Inflammatory macrophage (primary cell): ENCODE data around the gene OTUB1.

ENCODE experiments used
- DNase-seq, 2 donors: peaks; one replicate each; pipeline ENCODE4 v3.0.0-alpha.2; 2020 to 2022

The OTUB1 gene

GRCh38 chr11:63978551-63979239 is 7.5 kb upstream of the OTUB1 start:
- DNase-seq, result no peak

GRCh38 chr11:63979426-63979825 is 6.8 kb upstream of the OTUB1 start:
- no peak for DNase-seq

GRCh38 chr11:63985812-63986155 is 454 bp upstream of the OTUB1 start:
- peak; percentile 28 to 58 for DNase-seq

DNA sequence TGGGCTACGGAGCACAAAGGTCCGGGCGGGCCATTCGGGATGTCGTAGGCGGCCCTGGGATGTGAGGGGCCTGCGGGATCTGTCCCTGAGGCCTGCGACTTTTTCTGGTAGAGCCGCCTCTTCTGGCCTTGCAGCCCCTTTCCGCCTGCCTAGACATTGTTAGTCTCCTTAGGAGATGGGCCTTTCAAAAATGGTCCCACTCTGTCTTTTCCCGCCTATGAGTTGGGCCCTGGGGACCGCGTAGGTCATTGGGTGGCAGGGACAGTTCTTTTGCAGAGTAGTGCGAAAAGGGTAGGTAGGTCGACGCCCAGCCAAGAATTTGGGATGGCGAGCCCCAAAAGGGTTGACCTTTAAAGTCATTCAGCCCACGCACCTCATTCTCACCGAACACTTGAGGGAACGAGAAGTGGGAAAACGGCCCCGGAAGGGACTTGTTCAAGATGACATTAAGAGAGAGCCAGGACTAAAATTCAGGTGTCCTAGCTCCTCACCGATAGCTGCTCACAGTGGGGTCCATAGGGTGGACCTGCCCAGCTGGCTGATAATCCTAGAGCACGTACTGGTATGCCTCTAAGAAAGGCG is 785 bp downstream of the OTUB1 start:
- DNase-seq, result no peak

DNA sequence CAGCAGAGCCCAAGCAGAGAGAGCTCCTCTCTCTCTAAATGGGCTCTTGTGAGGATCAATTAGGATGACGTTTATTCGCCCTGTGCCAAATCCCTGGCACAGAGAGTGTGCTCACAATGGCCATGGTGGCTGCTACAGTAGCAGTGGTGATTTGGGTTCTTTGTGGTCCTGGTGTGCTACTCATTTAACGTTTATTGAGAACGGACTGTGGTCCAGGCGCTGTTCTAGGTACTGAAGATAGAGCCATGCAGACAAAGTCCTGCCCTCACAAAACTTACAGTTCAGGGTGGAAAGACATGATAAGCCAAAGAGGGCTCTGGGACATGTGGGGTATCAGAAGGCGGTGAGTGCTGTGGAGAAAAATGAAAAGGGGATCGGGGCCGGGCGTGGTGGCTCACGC is 5.3 kb downstream of the OTUB1 start:
- DNase-seq, result no peak

DNA sequence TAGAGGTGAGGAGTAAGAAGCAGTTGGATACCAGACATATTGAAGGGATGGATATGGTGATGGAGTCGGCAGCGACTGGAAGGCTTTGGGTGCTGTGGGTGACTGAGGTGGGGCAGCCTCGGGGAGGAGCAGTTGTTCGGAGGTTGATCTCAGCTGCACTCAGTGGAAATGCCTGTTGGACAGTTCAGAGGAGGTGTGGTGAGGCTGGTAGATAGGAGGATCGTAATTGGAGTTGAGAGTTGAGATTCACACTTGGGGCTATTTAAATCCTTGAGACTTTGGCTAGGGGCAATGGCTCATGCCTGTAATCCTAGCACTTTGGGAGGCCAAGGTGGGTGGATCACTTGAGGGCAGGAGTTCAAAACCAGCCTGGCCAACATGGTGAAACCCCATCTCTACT is 6.9 kb downstream of the OTUB1 start:
- no peak for DNase-seq

DNA sequence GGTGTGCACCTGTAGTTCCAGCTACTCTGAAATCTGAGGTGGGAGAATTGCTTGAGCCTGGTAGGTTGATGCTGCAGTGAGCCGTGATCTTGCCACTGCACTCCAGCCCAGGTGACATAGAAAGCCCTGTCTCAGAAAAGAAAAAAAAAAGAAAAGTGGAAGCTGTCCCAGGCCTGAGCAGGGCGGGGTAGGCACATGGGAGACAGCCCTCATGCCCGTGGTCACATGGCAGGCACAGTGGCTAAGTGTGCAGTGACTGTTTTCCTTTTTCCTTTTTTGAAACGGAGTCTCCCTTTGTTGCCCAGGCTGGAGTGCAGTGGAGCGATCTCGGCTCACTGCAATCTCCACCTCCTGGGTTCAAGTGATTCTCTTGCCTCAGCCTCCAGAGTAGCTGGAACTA is 7.8 kb downstream of the OTUB1 start:
- DNase-seq, result peak; percentile 64 to 68

DNA sequence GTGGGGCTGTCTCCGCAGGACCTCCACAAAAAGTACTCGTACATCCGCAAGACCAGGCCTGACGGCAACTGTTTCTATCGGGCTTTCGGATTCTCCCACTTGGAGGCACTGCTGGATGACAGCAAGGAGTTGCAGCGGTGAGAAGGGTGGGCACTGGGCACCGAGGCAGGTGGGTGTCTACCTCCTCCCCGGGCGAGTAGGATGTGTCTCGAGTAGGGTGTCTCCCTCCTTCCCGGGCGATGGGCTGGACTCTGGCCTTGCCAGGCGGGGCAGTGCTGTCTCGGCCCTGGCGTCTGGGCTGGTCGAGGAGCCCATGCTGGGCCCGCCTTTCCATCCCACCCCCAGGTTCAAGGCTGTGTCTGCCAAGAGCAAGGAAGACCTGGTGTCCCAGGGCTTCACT is 10.3 kb downstream of the OTUB1 start:
- DNase-seq, result no peak

- DNase-seq, result no peak
These were observed 11.0 kb downstream of the OTUB1 start for GRCh38 chr11:63997104-63997700.

DNA sequence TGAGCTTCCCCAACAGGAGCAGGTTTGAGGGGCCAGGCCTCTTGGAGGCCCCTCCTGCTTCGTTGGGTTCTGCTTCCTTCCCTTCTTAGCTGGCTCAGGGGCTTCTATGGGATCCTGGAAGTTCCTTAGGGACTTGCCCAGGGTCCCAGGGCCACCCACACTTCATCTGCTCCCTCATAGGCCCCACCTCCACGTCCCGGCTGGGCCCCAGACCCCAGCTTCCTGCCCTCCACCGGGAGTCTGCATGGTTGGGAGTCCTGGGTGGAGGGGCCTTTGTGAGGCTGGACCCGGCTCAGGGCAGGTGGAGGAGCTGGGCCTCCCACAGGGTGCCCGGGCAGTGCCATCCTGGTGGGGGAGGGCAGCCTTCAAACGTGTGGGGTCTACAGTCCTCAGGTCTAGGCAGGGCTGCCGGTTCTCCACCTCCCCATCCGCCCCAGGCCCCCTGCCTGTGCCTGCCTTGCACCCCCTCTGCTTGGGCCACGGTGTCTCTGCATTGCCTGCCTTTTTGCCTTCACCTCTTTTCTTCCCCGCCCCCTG is 11.6 kb downstream of the OTUB1 start:
- no peak for DNase-seq

GRCh38 chr11:63998558-63999348 is 12.5 kb downstream of the OTUB1 start:
- peak; percentile 11 to 36 for DNase-seq

DNA sequence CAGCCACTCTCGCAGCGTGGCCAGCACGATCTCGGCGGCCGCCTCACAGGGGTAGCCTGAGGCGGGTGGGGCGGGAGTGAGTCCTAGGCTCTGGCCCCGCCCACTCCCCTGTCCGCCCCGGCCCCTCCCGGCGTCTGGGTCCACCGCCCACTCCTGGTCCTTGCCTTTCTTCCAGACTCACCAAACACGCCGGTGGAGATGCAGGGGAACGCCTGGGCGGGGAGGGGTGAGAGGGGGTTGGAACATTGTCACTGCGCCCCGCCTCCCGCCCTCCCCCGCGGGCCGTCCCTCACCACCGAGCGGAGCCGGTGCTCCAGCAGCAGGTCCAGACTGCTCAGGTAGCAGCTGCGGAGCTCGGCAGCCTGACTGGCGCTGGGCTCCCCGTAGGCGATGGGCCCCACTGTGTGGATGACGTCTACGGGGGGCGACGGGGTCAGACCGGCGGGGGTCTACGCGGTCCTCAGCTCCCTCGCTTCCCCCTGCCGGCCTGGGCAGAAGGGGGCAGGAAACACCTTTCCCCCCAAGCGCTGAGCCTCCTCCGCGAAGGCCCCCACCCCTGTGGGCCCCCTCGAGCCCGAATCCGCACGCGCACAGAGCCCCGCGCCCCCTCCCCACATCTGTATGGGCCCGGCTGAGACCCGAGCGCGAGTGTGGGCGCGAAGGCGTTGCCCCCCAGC is 13.2 kb downstream of the OTUB1 start:
- peak; percentile 31 to 44 for DNase-seq

- peak; percentile 77 to 78 for DNase-seq
These were observed 13.9 kb downstream of the OTUB1 start for GRCh38 chr11:64000026-64000739.

DNA sequence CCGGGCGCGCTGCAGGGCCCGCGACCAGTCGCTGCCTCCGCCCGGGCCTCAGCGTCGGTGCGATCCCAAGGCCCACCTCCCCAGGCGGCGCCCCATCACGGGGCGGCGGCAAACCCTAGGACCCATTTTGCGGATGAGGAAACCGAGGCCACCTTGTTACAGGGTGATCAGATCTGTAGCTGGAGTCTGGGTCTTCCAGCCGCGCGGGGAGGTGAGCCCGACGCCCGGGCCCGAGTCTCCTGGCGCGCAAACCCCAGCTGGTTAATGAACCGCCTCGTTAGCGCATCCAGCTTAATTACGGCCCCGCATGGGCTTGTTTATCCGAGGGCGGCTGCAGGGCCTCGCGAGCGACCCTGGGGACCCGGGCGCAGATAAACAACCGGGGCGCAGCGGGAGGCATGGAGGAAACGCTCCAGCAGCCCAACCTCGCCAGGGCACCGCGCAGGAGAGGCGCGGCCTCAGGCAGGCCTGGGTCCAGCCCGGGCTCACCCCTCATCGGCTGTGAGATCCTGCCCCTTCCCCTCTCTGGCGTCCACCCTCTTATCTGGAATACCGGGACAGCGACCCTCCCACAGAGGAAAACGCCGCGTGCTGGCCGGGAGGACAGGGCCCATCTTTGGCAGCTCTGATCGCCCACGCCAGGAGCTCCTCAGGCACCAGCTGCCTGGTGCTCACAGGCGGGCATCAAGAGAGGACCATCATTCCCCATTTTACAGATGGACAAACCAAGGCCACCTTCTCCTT is 14.7 kb downstream of the OTUB1 start:
- DNase-seq, result no peak

- DNase-seq, result peak; percentile 31 to 49
These were observed 15.5 kb downstream of the OTUB1 start for GRCh38 chr11:64001484-64002420.

- DNase-seq, result no peak
These were observed 17.8 kb downstream of the OTUB1 start for GRCh38 chr11:64003807-64004589.

GRCh38 chr11:64004590-64004984 is 18.3 kb downstream of the OTUB1 start:
- no peak for DNase-seq

GRCh38 chr11:64005691-64006090 is 19.5 kb downstream of the OTUB1 start:
- DNase-seq, result no peak

DNA sequence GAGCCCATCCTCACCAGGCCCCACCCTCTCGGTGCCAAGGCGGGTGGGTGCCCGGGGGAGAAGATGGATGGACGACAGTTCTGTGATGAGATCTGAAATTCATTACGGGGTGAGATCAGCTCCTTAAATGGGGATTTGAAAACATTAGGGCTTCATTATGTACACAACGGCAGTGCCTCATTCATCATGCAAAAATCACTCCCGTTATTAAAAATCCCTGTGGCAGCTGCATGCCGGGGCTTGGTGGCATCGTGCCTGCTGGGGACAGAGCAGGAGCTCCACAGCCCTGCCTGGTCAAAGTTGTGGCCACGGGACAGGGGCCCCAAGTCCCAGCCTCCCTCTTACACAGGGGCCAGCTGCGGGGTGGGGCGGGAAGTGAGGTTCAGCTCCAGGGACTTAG is 20.2 kb downstream of the OTUB1 start:
- DNase-seq, result no peak
